ENCODE results near the gene SOD2.
"Not testable (repeated sequence)": the region's sequence is repeated elsewhere in the genome, so short reads cannot be mapped to it uniquely, and the experiment has no call there.

GRCh38 chr6:159725208-159725607 lies 32.2 kb upstream of the SOD2 start:
- TF ChIP-seq POLR2A (IDR thresholded peaks at IDR 0.05; ENCODE audit: low read depth, low read length); CTCF (IDR thresholded peaks at IDR 0.05; ENCODE audit: extremely low read depth in 1 of 2, insufficient read depth in 1 of 2, low read depth in 1 of 2, low read length in 2 of 2); EZH2 (IDR thresholded peaks at IDR 0.05; ENCODE audit: borderline replicate concordance, low read depth, low read length, severe bottlenecking); JUN (IDR thresholded peaks at IDR 0.05; ENCODE audit: borderline replicate concordance, insufficient read depth, insufficient read length, low read depth); POLR2AphosphoS5 (IDR thresholded peaks at IDR 0.05; ENCODE audit: insufficient read depth, low read depth, low read length): not testable (repeated sequence)
